ENCODE measurements around the gene YAF2. TPM values are rescaled to one million over a fixed set of nuclear protein-coding genes. Genes with fewer than 3 reads are reported as not detected.

The YAF2 gene
- total and polyA plus RNA-seq, 2 donors (not counting 3 experiments of a cell fraction or from before 2014, with no cell fraction given) = 6.9 to 29.2 TPM

DNA sequence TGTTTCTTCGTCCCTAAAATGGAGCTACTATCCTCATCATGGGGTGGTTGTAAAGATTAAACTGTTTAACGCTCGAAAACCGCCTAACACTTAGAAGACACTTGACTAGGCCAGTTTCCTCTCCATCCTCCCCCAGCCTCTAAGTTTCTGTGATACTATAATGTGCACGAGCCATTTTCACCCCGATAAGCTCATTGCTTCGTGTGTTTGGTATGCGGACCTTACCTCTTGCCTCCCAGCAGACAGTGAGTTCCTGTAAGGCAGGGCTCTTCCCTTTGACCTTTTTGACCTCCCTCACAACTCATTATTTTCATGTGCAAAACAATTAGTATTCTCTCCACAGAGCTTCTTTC lies 92.9 kb downstream of the YAF2 start:
- TF ChIP-seq EZH2 (IDR thresholded peaks at IDR 0.05; ENCODE audit: borderline replicate concordance, low read depth, low read length, severe bottlenecking) = no peak
- TF ChIP-seq, protein P1, sequence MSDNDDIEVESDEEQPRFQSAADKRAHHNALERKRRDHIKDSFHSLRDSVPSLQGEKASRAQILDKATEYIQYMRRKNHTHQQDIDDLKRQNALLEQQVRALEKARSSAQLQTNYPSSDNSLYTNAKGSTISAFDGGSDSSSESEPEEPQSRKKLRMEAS (IDR thresholded peaks at IDR 0.05; ENCODE audit: insufficient read depth, insufficient read length) = no peak
- no peak for TF ChIP-seq JUN (IDR thresholded peaks at IDR 0.05; ENCODE audit: borderline replicate concordance, insufficient read depth, insufficient read length, low read depth)
- no peak for TF ChIP-seq MYC (IDR thresholded peaks at IDR 0.05; ENCODE audit: low read depth, low read length)
- peak overlapping the region; percentile 92 for H3K4me2 ChIP-seq (ENCODE audit: insufficient read depth, low read length)
- dilution Hi-C loops (cut with MboI; ENCODE audit: extremely low pct_ligation_motif_present, low sequenced_read_pairs) (no loop called here), intact Hi-C loops (cut with micrococcal nuclease) (no loop called here)
- POLR2A ChIA-PET = no interaction called here
- no peaks in the 10 kb centered on the region for H3K27me3 ChIP-seq (ENCODE audit: control insufficient read depth in 2 of 2, insufficient read depth in 2 of 2, low read length in 2 of 2)
- H3K9me3 ChIP-seq (replicated peaks; ENCODE audit: control insufficient read depth, insufficient read depth, low read length) = no peaks in the 10 kb centered on the region
- H3K36me3 ChIP-seq (ENCODE audit: control insufficient read depth in 2 of 2, extremely low read depth in 1 of 2, insufficient read depth in 2 of 2, low read length in 2 of 2) = no peaks in the 10 kb centered on the region
- H3K79me2 ChIP-seq (ENCODE audit: control insufficient read depth, insufficient read depth, low read length) = peaks cover 40% of the 10 kb centered on the region
- no TSS peak for BruUV-seq (replicated peaks)
- no peak for DNase-seq (ENCODE audit: low read depth, low spot score)
- H4K20me1 ChIP-seq (replicated peaks; ENCODE audit: control insufficient read depth, extremely low read depth, insufficient read depth, low read length) = peaks cover 4% of the 10 kb centered on the region
- H2AFZ ChIP-seq (ENCODE audit: low read depth, low read length) = peak overlapping the region; percentile 96
- no peak overlapping the region for H3K27ac ChIP-seq (ENCODE audit: insufficient read depth, low read depth, low read length)
- H3K4me3 ChIP-seq (replicated peaks in 1 of 3; ENCODE audit: insufficient read depth in 1 of 3, low read depth in 1 of 3, low read length in 3 of 3) = peak overlapping the region in 2 of 3 experiments; percentile 74 to 86
- CTCF ChIA-PET = interaction anchor here (0.6 to 1.4 kb wide), 6 partner anchors 10 to 881 kb away, joined by 3 to 10 read pairs (median 4); no protein-coding TSS in a partner anchor
- peak overlapping the region; percentile 28 for H3K9ac ChIP-seq (replicated peaks; ENCODE audit: extremely low read depth, insufficient read depth, low read length)
- FAIRE-seq = no peak
- no peaks in the 10 kb centered on the region for H3K9me1 ChIP-seq (replicated peaks; ENCODE audit: control insufficient read depth, extremely low read depth, insufficient read depth, low read length)
- H3K4me1 ChIP-seq (ENCODE audit: control insufficient read depth, extremely low read depth, insufficient read depth, low read length) = peaks cover 14% of the 10 kb centered on the region

DNA sequence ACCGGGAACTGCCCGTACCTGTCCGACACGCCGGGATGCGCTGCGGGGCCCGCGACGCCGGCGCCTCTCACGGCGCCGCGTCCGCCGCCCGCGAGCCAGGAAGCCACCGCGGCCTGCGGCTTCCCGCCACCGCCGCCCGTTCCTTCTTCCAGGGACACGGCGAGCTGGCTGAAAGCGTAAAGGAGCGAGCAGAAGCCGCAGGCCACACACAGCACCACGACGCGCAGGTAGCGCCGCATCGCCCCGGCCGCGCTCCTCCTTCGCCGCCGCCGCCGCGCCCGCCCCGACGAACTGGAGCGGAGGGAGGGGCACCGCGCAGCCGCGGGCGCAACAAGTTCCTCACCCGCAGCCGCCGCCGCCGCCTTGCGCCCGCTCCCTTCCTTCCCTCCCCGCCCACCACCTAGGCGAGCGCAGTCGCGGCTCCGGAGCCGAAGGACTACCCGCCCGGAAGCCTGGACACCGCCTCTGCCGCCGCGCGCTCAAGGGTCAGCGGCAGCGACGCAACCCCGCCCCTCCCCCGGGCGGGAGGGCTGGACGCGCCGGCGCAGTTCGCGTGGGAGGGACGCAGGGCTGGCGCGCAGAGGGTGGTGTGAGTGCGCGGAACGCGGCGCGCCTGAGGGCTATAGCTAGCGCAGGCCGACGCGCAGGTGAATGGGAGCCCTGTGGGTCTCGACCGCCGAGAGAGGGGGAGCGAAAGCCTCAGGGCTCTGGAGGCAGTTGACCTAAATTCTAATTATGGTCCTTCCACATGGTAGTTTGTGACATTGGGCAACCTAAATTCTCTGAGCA lies 93.4 kb downstream of the YAF2 start, which contains the start of gene GXYLT1:
Gene GXYLT1, minus strand, starts transcription at position 467 of the 789 bp plus-strand sequence. Its CDS starts 228 bp downstream, at position 239.
- peak; percentile 95 for DNase-seq (ENCODE audit: low read depth, low spot score)
- no TSS peak for BruUV-seq (replicated peaks)

More for the DNA sequence above, 93.4 kb downstream of the YAF2 start, which contains the start of gene GXYLT1:
- Histone ChIP-seq H3K36me3 (ENCODE audit: control insufficient read depth in 2 of 2, extremely low read depth in 1 of 2, insufficient read depth in 2 of 2, low read length in 2 of 2) (no peaks in the 10 kb centered on the region), H3K79me2 (ENCODE audit: control insufficient read depth, insufficient read depth, low read length) (peaks cover 42% of the 10 kb centered on the region), H3K9ac (replicated peaks; ENCODE audit: extremely low read depth, insufficient read depth, low read length) (peak within 1 kb of the TSS; percentile 83), H3K9me3 (replicated peaks; ENCODE audit: control insufficient read depth, insufficient read depth, low read length) (no peaks in the 10 kb centered on the region), H3K27me3 (ENCODE audit: control insufficient read depth in 2 of 2, insufficient read depth in 2 of 2, low read length in 2 of 2) (no peaks in the 10 kb centered on the region), H3K4me3 (replicated peaks in 1 of 3; ENCODE audit: insufficient read depth in 1 of 3, low read depth in 1 of 3, low read length in 3 of 3) (peak within 1 kb of the TSS; percentile 86 to 93 (median 89)), H3K27ac (ENCODE audit: insufficient read depth, low read depth, low read length) (peak within 1 kb of the TSS; percentile 62), H4K20me1 (replicated peaks; ENCODE audit: control insufficient read depth, extremely low read depth, insufficient read depth, low read length) (peaks cover 4% of the 10 kb centered on the region), H3K4me1 (ENCODE audit: control insufficient read depth, extremely low read depth, insufficient read depth, low read length) (peaks cover 14% of the 10 kb centered on the region), H2AFZ (ENCODE audit: low read depth, low read length) (peak within 1 kb of the TSS; percentile 96), H3K4me2 (ENCODE audit: insufficient read depth, low read length) (peak within 1 kb of the TSS; percentile 92), H3K9me1 (replicated peaks; ENCODE audit: control insufficient read depth, extremely low read depth, insufficient read depth, low read length) (no peaks in the 10 kb centered on the region)
- POLR2A ChIA-PET = no interaction called here
- intact Hi-C loops (cut with micrococcal nuclease) = loop anchor here (1.0 kb wide), 2 partner anchors 13 to 94 kb away; partner anchors contain the start of gene YAF2
- CTCF ChIA-PET = interaction anchor here (0.6 to 1.4 kb wide), 6 partner anchors 10 to 881 kb away, joined by 3 to 10 read pairs (median 4); no protein-coding TSS in a partner anchor
- TF ChIP-seq POLR2AphosphoS5 (IDR thresholded peaks at IDR 0.05; ENCODE audit: insufficient read depth, low read depth, low read length) = peak; percentile 80
- TF ChIP-seq FOS (IDR thresholded peaks at IDR 0.05; ENCODE audit: borderline replicate concordance, insufficient read depth, low read length) = peak; percentile 21
- TF ChIP-seq GATA2 (IDR thresholded peaks at IDR 0.05; ENCODE audit: insufficient read depth, insufficient read length, low read depth, low read length) = no peak
- TF ChIP-seq POLR2A (IDR thresholded peaks at IDR 0.05; ENCODE audit: low read depth, low read length) = peak; percentile 54
- peak; percentile 70 for FAIRE-seq
- dilution Hi-C loops (cut with MboI; ENCODE audit: extremely low pct_ligation_motif_present, low sequenced_read_pairs) = no loop called here
